Gastrocnemius medialis (tissue), 4 donors: Measurements from ENCODE around the gene DOC2B.

Experiments used
- CTCF ChIP-seq, 5 experiments: fragments of 450-650 bp in 3 of 5; fragments of 200-600 bp in 2 of 5; sonication (generic) in 2 of 5; IDR thresholded peaks in 4 of 5; conservative IDR thresholded peaks in 1 of 5; 1 replicate in 4 of 5; 2 replicates in 1 of 5; pipeline ENCODE4 v1.5.1; 2016 to 2019; ENCODE audit warnings: antibody characterized with exemption in 5 of 5, mild to moderate bottlenecking in 3 of 5, moderate library complexity in 3 of 5
- POLR2A ChIP-seq, 2 donors: fragments of 450-650 bp; IDR thresholded peaks; one replicate each; pipeline ENCODE4 v1.6.1; 2017; ENCODE audit warnings: antibody characterized with exemption in 2 of 2, mild to moderate bottlenecking in 2 of 2, moderate library complexity in 2 of 2

GRCh38 chr17:222172-222571, 40.7 kb upstream of the DOC2B start:
- TF ChIP-seq POLR2A (IDR thresholded peaks at IDR 0.05) = no peak
- TF ChIP-seq CTCF (IDR thresholded peaks at IDR 0.05 in 4 of 5, conservative IDR thresholded peaks at IDR 0.05 in 1 of 5) = no peak
